HG03095 (cell line): Measurements from ENCODE around the gene STK25.
"Not testable (repeated sequence)": the region's sequence is repeated elsewhere in the genome, so short reads cannot be mapped to it uniquely, and the experiment has no call there.

Source experiments
- ATAC-seq: cut with Tn5 transposase; IDR thresholded peaks from one replicate; pipeline ENCODE4 v1.9.1; 2021; ENCODE audit warnings: moderate library complexity; ENCODE audit not compliant: unreplicated experiment

The STK25 gene

DNA sequence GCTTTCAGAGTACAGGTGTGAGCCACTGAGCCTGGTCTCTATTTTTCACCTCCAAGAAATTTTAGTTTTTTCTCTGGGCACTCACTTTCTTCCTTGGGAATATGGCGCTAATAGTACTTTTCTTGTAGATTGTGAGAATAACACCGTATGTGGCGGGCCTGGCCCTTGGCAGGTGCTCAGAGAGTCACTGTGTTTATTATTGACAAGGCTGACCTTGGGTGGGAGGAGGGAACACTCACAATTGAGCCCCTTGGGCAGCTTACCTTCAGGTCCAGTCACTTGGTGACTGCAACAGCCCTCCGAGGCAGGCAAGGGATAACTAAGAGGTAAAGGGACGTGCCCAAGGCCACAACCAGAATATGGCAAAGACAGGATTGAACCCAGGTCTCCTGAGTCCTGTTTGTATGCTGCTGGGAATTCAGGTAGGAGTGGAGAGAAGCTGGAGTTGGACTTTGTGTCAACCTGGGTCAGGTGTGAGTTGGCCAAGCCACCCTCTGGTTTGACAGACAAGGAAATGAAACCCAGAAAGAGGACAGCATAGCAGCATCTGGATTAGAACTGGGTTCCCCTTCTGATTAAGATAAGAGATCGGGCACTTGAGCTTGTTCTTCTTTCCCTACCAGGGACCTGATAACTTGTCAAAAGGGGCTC, 2.8 kb upstream of the STK25 start:
- ATAC-seq: no peak

DNA sequence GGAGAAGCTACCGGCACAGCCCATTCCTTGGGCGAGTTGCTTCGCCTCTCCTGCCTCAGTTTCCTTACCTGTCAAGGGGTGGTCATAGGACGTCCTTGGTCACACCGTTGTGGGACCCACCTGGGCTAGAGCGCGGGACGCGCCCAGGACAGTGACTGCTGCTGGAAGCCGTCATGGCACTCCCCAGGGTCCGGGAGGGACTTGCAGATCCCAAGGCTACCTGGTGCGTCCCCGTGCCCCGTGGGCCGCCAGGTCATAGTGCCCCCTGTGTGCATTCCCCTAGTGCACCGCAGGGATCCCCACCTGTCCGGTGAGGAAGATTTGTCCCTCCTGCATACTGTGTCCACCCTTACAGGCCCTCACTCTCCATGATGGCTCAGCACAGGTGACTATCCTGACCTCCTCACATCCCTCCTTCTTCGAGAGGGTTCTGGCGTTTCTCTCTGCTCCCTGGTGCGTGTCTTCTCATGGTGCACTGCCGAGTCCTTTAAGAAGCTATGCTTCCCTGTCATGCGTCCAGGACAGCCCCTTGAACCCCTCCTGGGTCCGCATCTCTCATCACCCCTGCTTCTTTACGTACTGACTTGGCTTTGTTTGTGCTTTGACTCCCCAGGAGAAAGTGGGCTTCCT, 886 bp upstream of the STK25 start:
- no peak for ATAC-seq

DNA sequence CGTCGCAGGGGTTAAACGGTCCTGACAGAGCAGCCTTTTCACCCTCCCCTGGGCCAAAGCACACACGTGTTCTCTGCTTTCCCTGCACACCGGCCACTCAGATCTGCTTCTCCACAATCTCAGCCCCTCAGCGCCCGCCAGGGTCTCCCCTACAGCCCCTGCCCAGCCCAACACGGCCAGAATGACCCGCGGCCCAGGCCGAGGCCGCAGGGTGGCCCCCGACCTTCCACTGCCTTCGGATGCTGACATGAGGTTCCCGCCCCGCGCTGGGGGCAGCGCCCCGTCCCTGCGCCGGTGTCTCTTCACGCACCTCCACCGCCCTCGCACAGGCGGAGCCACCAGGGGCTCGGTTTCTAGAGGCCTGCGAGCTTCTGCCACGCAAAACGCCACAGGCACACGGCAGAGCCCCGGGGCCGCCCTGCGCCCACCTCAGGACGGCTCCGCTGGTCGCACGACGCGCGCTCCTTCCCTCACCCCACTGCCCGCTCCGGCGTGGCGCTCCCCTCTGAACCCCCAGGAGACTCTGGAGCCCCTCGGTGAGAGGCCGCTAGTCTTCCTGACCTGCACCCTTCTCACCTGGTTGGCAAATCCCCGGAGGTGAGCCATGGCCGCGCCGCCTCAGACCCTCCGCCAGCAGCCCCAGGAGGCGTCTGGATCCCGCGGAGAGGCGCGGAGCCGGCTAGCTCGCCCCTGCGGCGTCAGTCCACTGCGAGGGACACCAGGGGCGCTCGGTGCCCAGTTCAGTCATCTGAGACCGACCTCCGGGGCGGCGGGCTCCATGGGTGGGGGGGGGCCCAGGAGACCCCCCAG, 749 bp downstream of the STK25 start:
- ATAC-seq: peak; percentile 19

DNA sequence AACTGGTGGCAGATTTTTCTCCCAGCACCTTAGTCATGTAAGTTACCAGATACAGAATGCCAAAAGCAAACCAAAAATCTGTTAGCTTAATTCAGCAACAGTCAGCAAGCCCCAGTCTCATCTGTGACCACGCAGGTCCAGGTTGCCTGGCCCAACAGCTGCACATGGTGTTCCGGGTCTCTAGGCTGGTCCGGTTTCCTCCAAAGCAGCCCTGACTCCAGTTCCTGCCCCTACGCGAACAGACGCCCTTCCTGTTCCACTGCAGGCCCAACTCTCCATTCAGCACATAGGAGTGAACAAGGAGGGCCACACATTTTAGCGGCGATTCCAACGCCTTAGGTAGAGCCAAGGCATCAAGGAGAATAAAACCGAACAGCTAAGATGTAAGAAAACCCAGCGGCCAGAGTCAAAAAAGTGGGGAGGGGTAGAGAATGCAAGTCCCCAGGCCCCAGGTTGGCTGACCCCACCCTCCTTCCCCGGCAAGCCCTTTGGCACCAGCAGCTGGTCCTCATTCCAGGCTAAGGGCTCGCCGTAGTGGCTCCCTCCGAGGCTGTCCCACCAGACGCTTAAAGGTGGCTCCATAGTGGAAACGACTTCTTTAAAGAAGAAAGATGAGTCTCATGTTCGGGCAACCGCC, 1.5 kb downstream of the STK25 start:
- ATAC-seq: no peak

DNA sequence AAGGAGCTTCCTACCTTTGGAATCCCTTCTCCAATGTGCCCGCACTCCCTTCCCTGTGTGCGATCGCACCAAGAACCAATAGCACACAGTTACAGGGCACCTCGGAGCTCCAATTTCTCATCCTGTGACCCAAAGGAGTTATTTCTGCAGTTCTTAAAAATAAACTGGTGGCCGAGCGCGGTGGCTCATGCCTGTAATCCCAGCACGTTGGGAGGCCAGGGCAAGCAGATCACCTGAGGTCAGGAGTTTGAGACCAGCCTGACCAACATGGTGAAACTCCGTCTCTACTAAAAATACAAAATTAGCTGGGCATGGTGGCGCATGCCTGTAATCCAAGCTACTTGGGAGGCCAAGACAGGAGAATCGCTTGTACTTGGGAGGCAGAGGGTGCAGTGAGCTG, 2.1 kb downstream of the STK25 start:
- ATAC-seq: not testable (repeated sequence)

DNA sequence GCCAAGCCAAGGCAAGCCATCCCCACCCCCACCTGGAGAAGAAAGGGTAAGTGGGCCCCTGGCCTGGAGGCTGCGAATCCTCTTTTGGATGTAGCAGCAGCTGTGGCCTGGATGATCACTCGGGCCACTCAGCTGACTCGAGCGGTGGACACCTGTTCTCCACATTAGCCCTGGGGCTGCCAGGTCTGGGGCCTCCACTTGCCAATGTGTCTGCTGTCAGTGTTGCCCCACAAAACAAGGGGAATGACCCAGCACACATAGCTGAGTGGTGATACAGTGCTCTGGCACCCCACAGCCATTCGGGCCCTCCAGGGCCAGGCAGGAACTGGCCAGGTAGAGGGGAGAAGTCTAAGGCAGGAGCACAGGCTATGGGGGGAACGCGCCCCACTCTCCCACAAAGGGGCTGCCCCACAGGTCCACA, 2.6 kb downstream of the STK25 start:
- ATAC-seq: no peak

DNA sequence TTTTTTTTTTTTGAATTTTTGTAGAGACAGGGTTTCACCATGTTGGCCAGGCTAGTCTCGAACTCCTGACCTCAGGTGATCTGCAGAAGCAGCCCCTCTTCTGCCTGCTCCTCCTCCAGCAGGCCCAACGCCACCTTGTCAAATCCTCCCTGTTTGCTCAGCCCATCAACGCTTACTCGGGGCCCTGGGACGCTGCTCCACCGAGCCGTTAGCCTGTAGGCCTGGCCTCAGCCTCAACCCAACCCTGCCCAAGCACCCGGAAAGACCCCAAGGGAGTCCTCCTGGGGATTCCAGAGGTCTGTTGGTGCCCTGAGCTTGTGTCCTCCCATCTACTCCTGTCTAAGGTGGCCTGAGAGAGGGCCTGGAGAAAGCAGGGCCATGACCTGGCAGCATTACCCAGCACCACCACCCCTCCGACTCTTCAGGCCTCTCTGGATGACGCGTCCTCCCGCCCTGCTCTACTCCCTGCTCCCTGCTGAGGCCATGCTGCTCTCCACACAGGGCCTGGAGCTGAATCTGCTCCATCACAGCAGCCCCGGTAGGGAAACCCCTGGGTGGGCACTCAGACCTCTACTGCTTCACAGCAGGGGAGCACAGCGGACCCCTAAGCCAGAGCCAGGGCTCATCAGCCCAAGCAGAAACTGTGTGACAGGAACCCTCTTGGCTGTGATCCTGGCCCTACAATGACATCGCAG, 3.2 kb downstream of the STK25 start:
- no peak for ATAC-seq

DNA sequence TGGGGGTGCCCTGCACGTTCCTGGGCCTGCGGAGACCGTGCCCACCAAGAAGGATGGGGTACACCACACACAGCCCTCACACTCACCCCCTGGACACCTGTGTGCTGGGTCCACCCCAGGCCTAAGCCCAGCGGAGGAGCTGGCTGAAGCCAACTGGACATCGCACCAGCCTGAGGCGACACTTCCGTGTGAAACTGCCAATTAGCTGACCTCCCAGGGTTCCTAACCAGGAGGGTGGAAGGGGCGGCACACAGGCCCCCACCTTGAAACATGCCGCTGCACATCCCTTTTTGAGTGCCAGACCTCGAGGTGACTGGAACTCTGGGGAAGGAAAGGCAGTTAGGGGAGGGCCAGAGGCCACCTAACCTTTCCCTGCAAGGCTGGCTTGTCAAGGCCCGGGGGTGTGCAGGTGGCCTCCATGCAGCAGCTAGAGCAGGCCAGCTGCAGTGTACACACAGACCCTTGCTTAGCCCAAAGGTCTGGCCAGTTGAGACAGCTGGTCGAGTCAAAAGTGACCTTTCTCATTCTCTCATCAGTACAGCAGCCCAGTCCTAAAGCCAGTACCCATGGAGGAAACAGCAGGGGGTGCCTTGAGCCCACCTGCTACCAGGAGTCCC, 4.5 kb downstream of the STK25 start:
- ATAC-seq: no peak

DNA sequence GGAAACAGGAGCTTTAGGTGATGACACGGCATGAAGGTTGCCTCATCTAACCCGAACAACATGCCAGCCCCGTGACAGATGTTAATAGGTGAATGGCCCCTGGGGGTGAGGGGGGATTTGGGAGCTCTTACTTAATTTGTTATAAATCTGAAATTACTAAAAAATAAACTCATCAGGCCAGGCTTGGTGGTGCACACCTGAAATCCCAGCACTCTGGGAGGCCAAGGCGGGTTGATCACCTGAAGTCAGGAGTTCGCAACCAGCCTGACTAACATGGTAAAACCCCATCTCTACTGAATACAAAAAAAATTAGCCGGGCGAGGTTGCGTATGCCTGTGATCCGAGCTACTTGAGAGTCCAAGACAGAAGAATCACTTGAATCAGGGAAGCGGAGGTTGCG, 6.1 kb downstream of the STK25 start:
- ATAC-seq: no peak

DNA sequence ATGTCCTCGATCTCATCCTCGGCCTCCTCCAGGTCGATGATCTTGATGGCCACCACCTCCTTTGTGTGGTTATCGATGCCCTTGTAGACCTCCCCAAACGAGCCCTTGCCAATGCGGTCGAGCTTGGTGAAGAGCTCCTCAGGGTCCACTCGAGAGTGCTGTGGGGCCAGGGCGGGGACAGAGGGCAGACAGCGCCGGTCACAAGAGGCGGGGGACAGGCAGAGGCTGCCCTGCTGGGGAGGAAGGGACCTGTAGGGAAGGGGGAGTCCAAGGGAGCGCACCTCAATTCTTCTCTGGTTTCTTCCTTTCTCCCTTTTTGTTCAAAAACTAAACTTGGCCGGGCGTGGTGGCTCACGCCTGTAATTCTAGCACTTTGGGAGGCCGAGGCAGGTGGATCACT, 6.8 kb downstream of the STK25 start:
- ATAC-seq: no peak

DNA sequence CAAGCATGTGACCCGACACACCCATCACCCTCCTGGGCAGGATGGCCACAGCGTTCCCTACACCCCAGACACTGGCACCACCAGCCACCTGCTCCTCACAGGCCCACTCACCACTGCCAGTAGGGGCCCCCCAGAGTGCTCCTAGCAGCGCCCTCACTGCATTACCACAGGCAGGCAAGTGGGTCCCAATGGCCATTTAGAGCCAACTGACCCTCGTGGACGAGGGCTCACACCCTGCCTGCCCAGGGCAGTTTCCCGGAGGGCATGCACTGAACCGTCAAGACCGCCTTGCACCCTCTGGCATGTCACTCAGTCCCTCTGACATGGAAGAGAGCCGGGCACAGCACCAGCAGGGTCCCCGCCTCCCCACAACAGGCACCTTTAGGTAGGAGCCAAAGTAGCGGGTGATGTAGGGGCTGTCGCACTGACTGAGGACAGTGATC, 7.3 kb downstream of the STK25 start:
- ATAC-seq: no peak

DNA sequence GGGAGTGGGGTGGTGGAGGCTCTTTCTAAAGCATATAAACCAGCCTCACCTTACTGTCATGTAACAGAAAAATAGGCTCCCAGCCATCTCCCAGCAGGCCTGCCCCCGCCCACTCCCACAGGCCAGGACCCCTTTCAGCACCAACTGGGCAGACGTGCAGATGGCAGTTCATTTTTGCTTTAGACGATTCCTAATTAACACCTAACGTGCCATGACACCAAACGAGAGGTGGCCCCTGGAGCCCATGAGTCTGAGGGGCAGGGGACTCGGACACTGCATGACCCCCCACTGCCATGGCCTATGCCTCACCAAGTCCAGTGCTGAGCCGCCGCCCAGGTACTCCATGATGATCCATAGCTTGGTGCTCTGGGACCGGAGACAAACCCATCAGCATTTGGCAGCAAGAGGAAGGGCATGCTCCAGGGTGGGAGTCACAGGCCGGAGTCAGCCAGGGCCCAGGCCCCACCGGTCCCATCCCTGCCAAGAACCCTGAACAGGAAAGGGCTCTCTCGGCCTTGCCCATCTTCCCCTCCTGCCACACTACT, 7.9 kb downstream of the STK25 start:
- ATAC-seq: no peak

DNA sequence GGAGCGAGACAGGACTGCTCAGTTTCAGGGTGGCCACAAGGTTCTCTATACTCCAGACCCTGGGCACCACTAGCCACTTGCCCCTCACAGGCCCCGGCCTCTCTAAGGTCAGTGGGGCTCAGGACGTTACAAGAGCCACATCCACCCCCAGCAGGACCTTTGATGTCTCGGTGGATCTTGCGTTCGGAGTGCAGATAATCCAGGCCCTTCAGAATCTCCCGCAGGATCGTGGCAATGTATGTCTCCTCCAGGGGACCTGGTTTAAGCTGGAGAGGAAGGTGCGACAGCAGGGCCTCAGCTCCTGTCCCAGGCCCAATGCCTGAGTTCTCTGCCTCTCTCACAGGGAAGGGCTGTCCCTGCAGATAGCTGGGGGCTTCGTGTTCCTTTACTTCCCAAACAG, 8.4 kb downstream of the STK25 start:
- no peak for ATAC-seq

DNA sequence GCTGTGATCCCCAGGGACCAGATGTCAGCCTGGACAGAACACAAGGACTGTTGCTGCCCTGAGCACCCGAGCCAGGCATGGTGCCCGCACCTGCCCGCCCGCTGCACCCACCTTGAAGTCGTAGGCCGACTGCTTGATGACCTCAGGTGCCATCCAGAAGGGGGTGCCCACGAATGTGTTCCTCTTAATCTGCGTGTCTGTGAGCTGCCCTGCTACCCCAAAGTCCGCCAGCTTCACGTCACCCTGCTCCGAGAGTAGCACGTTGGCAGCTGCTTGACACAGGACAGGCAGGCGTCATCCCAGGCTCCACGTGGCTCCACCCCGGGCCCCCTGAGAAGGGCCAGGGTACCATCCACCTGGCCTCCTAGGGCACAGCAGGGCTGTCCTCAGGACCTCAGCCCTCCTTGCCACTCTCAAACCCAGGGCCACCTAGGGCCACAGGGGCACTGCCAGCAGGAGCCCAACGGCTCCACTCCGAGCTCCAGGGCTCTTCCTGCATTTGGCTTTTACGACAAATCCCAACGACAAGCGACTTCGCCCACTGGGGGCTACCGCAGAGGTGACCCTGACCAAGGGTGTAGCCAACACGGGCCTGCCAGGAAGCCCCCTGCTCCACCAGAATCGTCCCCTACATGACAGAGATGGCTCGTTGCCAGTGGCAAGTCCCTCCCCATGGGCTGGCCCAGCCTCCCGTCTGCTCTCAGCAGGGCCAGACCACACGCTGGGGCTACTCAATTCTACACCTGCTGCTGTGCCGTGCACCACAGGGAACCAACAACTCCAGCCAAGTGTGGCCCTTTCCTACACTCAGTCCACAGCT, 9.0 kb downstream of the STK25 start:
- no peak for ATAC-seq

DNA sequence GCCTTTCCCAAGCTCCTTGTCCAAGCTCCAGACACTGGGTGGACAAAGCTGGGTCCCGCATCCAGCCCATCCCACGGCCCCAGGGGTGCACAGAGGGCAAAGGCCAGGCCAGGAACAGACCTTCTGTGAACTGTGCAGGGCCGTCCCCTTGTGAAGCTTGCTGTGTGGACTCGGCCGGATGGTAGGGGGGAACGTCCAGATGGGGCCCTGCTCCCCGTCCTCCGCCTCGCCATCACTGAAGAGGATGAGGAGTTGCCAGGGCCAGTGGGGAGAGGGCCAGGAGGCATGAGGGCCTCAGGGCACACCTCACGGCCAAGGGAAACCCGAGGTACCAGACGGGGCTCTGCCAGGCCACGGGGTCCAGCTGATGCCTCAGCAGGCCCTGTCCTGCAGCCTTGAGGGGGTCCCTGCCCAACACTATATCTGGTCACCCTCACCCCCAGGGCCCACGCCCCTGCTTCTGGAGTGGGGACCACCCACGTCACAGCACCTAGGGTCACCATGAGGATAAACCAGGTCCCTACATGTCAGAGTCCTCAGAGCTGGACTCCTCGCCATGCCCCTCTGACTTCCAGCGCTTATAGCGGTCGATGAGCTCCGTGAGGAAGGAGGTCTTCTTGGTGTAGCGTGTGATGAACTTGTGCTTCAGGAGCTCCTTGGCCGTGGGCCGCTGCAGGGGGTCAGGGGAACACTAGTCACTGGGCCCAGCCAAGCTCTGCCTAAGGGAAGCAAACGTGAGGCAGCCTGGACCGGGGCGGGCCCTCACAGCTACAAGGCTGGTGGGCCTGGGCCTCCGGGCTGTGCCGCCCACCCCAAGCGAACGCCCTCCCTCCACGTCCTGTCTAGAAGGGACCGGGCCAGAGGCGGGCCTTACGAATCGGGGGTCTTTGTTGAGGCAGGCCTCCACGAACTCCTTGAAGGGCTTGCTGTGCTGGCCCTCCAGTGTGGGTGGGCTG, 10.0 kb downstream of the STK25 start:
- ATAC-seq: no peak

DNA sequence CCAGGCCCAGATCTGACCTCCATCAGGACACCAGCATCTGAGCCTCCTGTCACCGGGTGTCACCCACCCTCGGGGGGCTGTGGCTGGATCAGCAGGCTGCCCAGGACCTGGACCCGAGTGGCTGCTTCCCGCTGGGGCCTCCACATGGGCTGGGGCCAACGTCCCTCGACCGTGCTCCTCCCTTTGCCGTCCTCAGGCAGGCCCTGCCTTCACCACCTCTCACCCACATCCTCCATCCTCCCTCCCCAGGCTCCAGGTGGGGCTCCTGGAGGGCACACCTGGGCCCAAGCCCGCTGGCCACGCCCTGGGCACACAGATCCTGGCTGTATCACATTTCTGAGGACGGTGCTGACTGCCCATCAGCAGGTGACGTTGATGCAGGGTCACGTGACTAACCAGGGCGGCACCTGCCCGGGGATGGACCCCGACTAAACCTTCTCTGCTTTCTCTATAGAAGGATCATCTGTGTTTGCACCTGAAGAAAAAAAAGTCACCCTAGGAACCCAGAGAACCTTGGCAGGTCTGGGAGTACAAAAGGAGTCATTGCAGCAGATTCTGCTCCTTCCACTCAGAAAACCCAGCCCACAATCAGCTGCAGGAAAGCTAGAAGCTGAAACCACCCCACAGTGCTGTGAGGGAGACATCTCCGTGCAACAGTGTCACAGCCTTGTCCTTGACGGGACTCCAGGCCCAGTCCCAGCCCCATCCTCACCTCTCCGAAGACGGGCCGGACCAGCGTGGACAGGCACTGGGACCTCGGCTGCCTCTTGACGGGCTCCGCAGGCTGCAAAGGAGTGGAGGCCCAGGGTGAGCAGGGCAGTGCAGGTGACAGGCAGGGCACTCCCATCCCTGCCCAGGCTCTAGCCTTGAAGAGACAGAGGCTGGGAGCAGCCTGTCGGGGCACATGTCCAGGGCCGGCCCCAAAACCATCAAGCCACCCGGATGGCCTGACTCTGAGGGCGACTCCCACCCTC, 11.2 kb downstream of the STK25 start:
- ATAC-seq: no peak
